GM18519 (cell line): ENCODE measurements around the gene FCRL3.

Source experiments
- ATAC-seq: cut with Tn5 transposase; IDR thresholded peaks from one replicate; pipeline ENCODE4 v1.9.1; 2021; ENCODE audit warnings: mild to moderate bottlenecking, moderate library complexity; ENCODE audit not compliant: unreplicated experiment, low FRiP score

Gene FCRL3

DNA sequence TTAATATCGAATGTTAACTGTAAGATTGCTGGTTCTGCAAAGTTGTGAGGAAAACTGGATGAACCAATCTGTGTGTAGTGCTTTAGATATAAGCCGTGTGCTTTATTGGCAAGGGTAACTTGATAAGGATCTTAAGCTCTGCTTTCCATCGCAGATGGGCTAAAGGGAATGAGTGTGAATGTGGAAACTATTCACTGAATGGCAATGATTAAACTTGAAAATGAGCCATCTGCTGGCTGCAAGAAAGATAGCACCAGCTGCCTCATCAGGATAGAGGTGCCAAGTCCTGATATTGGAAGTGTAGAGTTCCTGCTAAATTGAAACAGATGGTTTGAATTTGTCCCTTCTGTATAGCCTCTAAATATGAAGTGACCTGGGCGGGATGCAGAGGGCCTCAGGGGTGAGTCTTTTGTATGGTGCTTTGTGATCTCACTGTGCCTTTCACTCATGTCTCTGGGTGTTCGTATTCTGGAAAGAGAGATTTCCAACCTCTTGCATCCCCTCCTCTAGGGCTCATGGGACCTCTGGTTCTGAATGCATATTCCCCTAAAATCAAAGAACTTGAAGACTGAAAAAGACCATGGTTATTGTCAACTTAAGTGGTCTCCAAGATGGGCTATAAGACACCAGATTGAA, 9.2 kb downstream of the FCRL3 start:
- no peak for ATAC-seq

DNA sequence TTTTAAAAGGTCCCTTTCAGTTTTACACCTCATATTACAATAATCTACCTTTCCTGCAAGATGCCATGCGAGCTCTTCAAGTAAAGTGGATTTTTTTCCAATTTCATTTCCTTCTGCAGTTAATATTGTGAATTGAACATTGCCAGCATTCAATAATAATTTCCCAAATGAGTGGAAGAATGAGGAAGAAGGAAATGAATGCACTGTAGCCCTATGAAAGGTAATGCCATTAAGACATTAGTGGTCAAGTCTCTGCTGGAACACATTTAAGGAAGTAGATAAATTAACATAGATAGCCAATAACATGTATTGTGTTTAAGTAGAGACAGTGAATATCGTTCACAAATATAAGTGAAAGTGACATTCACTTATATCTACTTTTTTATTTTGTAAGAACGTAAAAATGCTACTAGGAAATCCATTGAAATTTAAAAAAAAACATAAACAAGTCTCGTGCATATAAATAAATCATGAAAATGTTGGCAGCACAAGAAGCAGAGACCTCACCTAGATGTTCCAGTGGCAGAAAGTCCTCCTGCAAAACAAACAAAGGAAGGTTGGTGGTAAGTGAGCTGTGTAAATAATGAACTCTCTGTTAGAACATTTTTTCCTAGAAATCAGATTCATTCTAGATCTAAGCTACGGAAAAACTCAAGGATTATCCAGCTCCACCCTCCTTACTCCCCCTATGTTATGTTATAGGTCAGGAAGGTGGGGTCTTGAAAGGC, 17.7 kb downstream of the FCRL3 start:
- ATAC-seq = no peak

DNA sequence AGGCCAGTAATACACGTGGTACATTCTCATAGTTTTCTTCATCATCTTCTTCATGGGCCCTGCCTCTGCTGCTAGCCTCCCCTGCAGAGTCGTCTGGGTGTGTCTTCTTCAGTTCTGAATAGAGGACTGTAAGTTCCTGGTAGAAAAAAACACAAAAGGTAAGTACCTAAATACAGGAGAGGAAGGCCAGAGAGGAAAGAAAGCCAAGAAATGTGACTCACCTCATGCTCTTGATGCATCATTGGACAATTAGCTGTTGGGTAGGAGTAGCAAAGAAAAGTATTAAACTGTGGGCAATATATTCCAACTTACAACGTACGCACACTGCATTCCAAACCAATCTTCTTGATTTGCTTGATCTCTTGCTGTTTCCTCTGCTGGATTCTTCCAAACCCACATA, 21.8 kb downstream of the FCRL3 start:
- no peak for ATAC-seq

DNA sequence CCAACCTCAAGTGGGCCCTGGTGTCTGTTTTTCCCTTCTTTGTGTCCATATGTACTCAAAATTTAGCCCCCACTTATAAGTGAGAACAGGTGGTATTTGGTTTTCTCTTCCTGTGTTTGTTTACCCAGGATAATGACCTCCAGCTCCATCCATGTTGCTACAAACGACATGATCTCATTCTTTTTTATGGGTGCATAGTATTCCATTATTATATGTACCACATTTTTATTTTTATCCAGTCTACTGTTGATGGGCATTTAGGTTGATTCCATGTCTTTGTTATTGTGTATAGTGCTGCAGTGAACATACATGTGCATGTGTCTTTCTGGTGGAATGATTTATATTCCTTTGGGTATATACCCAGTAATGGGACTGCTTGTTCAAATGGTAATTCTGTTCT, 27.6 kb downstream of the FCRL3 start:
- no peak for ATAC-seq

DNA sequence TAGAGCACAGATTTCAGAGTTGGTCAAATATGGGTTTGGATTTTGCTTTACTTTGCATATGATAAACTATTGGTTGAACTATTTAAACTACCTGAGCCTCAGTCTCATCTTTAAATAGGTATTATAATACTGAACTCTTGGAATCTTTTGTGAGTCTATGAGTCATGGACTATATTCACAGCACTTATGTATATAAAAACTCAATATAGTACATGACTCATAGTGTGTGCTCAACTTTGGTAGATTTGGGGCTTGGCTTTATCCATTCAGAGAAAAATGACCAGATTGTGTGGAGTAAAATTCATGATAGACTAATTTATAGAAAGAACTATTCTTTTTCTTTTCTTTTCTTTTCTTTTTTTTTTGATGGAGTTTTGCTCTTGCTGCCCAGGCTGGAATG, 28.7 kb downstream of the FCRL3 start:
- ATAC-seq = no peak

DNA sequence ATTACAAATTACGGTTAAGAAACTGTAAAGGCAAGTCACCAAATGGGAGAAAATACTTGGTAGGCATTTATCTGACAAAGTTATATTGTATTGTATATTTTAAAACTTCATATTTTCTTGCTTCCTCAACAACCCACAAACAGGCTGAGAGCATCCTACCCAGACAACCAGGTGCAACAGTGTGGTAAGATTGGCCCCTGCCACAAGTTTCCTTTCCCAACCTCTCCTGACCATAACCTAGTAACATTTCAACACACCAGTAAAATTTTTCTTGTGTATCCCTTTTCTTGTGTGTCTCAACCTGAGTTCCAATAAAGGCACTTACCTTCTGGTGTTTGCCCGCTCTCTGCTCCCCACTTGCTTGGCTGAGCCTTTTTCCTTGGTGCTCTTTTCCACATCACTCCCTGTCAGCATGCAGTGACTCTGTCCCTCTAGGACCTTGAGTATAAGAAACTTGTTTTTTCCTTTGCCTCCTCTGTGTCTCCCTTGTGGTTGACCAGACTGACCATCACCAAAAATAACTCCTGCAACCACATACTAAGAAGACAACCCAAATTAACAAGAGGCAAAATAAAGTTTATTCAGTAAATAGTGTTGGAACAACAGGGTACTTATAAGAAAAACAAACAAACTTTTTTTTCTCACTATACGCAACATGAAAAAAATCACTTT, 40.9 kb downstream of the FCRL3 start:
- no peak for ATAC-seq

DNA sequence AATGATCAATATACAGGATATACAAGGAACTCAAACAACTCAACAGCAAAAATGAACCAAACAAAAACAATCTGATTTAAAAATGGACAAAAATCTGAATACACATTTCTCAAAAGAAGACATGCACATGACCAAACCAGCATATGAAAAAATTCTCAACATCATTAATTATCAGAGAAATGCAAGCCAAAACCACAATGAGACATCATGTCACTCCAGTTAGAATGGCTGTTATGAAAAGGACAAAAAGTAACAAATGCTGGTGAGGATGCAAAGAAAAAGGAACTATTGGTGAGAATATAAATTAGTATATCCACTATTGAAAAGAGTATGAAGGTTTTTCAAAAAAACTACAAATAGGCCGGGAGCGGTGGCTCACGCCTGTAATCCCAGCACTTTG, 42.0 kb downstream of the FCRL3 start:
- no peak for ATAC-seq

DNA sequence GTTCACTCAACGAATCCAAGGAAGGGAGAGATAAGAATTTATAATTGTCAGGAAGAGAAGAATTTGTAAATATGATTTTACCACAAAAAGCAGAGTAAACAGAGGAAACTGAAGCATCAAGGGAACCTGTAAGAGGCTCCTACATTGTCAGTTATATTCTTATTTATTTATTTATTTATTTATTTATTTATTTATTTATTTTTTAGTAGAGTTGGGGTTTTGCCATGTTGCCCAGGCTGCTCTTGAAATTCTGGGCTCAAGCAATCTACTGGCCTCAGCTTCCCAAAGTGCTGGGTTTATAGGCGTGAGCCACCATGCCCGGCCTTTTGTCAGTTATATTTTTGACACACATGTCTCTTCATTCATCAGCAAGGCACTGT, 47.1 kb downstream of the FCRL3 start:
- no peak for ATAC-seq

DNA sequence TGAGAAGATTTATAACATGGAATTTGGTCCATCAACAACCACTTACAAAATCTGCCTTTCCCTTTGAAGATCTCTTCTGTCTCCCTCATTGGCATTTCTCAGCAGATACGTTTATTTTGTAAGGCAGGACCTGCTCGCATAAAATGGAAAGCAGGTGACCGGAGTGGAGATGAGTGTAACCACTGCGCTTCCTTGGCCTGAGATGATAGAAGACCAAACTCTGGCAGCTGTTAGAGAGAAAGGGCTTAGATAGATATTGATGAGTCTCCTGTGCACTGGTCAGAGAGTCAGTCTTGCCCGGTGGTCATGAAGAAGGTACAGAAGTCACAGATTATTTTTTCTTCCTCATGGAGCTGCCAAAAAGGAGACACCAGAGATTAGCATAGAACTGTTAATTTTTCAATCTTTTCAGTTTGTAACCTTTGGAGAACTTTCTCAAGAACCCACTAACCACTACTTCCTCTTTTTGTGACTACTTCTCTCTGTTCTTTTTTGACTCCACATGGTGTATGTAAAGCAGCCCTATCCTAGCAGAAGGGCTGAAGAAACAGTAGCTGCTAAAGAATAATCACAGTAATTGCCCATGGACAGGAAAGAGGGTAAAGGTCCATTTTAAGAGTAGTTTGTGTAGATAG, 47.6 kb downstream of the FCRL3 start:
- ATAC-seq = peak; percentile 94

DNA sequence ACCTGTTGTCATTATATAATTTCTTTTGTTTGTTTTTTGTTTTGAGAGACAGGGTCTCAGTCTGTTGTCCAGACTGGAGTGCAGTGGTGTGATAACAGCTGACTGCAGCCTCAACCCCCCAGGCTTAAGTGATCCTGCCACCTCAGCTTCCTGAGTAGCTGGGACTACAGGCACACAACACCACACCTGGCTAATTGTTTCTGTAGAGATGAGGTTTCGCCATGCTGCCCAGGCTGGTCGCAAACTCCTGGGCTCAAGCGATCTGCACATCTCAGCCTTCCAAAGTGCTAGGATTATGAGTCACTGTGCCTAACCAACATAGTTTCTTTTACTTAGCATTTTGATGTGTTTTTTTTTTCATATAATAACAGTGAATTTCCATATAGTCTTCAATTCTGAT, 52.3 kb downstream of the FCRL3 start:
- ATAC-seq = no peak

DNA sequence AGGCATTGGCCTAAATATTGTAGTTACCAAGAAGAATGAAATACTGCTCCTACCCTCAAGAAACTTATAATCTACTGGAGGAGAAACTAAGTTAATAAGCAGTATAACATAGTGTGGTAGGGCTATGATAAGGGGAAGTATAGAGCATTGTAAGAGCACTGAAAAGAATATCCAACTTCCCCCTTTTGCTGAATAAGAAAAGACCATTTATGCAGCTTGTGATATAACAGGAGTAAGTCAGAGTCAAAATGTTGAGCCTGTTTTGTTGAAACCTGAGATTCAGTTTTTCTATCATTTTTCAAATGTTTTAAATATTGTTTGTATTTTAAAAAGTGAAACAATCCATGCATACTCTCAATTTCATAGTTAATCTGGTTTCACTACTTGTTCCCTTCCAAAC, 54.4 kb downstream of the FCRL3 start:
- ATAC-seq = no peak

DNA sequence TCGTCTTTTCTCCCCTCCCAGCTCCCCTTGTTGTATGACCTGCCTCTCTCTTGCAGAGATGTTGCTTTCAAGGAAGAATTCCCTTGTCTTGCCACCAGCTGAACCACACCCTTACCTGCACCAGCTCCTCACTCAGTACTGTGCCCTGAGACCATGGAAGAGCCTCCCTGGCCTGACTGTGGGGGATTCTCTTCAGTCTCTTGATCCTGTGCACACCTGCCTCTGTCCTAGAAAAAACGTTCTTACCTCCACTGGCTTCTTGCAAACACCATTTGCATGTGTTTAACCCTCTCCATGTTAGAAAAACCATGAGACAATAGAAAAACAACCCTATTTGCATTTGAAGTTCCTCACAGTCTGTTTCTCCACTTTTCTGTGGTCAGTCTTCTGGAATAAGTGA, 59.4 kb downstream of the FCRL3 start:
- no peak for ATAC-seq

DNA sequence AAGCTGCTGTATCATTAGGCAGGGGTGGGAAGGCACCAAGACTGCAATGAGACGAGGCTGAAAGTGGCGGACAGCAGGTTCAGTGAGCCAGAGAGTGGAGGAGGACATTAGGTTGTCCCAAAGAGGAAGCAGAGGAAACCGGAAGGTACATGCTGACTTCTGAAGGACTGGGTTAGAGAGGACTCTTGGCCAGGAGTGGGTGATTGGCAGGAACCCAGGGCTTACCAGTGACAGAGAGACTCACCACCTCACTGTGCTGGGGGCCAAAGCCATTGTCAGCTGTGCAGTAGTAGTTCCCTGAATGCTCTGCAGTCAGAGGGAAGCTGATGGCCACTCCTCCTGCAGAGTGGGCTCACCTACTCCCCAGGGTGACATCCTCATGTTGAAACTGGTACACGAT, 60.8 kb downstream of the FCRL3 start:
- no peak for ATAC-seq

DNA sequence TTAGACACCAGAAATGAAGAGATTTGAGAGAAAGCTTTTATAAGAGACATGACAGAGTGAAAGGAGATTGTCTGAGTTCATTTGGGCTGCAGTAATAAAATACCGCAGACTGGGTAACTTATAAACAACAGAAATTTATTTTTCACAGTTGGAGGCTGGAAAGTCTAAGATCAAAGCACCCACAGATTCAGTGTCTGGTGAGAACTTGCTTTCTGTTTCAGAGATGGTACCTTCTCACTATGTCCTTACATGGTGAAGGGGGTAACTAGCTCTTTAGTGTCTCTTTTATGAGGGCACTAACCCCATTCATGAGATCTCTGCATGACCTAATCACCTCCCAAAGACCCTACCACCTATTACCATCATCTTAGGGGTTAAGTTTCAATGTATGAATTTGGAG, 71.8 kb downstream of the FCRL3 start:
- ATAC-seq = no peak
